Raji (cell line): ENCODE measurements around the gene BEGAIN.

Experiments used
- POLR2A ChIP-seq: IDR thresholded peaks from 2 replicates; pipeline ENCODE4 v1.6.1; 2011; ENCODE audit warnings: low read depth, low read length, control low read depth; ENCODE audit not compliant: insufficient read depth

BEGAIN gene

DNA sequence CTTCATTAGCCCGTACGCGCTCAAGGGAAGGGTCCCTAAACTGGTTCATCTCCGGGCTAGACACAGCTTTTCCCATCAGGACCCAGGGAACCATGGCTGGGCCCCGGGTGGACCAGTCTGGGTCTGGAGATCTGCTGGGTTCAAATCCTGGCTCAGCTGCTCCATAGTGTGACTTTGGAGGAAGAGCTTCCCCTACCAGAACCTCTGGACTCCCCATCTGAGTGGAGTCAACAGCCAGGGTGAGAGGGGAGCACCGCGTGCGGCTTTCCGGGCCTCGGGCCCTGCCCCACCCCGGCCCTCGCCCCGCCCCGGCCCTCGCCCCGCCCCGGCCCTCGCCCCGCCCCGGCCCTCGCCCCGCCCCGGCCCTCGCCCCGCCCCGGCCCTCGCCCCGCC is 41.2 kb downstream of the BEGAIN start:
- TF ChIP-seq POLR2A, result no peak

DNA sequence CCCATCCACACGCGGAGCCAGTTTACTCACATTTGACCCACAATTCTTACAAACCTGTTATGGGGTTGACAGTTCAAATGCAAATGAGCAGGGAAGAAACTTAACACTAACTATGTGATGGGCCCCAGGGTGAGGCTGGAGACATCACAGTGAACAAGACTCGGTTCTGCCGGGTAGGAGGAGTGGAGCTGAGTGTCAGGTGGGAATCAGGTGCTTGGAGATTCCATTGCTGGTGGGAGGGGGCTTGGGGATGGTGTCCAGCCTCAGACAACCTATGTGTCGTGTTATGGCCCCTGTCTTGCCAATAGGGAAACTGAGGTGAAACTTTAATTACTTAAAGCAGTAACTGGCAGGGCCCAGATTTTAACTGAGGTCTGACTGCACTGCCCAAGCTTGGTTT is 41.9 kb downstream of the BEGAIN start:
- no peak for TF ChIP-seq POLR2A

DNA sequence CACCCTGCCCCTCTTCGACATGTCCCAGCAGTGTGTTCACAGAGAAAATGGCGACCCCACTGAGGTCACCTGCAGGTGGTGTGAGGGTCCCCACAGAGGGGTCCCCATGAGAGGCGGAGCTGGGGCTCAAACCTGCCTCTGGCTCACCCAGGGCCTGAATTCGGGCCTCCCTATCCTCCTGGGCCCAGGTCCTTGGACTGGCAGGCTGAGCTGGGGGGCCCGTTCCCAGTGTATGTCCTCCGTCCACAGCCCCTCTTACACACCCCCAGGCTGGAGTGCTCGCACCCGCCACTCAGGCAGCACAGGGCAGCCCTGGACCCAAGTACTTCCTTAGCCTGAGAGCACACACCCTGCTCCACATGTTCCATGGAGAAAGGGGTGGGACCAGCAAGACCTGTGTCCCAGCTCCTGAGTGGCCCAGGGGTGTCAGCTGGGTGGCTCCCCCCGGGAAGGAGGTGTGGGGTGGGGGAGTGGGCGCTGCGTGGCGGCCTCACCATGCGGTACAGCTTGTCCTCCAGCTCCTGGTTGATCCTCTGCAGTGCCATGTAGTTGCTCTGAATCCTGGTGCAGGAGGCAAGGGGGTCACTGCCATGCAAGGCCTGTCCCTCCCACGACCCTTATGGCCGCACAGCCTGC is 42.6 kb downstream of the BEGAIN start:
- no peak for TF ChIP-seq POLR2A

DNA sequence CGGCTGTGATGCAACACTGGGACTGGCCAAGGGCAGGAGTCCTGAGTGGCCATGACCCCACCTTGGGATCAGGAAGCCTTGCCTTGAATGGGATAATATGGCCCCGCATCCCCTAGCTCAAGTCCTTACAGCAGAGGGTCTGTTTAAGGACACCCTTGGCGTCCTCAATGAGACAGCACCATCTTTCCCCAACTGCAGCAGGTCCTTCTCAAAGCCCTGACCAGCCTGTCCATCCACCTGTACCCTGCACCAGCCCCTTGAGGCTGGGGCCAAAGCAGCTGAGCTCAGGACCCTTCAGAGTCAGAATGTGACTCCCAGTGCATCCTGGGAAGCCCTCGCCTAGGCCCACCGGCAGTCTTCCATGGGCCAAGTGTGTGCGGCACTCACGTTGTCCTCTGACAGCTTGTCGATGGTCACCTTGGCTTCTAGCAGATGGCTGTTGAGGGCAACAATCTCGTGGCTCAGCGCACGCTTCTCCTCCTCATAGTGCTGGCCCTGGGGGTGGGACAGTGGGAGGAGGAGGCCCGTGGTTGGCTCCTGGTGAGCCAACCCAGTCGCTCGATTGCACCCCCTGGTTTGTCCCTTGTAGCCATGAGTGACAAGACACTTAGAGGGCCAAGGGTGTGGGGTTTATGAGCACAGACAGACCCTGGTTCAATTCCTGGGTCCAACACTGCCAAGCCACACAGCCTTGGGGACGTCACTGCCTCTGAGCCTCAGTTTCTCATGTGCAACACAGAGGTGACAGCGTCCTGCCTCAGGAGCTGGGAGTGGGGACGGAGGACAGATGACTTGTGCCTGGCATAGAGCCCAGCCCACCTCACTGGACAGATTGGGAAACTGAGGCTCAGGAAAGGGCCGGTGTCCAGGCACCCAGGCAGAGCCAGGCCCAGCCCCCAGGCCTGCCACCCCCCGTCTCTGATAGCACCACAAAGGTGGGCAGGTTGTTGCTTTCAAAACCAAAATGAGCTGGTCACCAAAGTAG is 43.5 kb downstream of the BEGAIN start:
- no peak for TF ChIP-seq POLR2A

DNA sequence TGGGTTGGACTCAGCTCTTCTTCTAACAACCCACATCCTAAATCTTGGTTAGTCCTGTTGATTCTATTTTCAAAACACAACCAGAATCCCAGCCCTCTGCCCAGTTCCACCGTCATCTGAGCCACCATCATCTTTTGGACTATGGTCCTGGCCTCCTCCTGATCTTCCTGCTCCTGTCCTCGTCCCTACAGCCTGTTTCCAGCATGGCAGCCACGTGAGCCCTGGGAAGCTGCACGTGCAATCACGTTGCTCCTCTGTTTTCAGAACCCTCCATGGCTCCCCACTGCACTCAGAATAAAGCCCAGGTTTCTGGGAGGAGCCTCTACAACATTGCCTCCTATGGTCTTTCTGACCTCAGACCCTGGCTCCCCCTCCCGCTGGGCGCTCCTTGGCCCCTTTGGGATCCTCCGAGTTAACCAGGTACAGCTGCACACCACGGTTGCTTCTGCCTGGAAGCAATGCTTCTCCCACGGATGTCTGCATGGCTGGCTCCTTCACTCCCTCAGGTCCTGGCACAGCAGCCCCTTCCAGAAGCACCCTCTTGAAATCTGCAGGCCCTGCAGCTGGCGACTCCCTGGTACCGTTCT is 44.5 kb downstream of the BEGAIN start:
- no peak for TF ChIP-seq POLR2A

DNA sequence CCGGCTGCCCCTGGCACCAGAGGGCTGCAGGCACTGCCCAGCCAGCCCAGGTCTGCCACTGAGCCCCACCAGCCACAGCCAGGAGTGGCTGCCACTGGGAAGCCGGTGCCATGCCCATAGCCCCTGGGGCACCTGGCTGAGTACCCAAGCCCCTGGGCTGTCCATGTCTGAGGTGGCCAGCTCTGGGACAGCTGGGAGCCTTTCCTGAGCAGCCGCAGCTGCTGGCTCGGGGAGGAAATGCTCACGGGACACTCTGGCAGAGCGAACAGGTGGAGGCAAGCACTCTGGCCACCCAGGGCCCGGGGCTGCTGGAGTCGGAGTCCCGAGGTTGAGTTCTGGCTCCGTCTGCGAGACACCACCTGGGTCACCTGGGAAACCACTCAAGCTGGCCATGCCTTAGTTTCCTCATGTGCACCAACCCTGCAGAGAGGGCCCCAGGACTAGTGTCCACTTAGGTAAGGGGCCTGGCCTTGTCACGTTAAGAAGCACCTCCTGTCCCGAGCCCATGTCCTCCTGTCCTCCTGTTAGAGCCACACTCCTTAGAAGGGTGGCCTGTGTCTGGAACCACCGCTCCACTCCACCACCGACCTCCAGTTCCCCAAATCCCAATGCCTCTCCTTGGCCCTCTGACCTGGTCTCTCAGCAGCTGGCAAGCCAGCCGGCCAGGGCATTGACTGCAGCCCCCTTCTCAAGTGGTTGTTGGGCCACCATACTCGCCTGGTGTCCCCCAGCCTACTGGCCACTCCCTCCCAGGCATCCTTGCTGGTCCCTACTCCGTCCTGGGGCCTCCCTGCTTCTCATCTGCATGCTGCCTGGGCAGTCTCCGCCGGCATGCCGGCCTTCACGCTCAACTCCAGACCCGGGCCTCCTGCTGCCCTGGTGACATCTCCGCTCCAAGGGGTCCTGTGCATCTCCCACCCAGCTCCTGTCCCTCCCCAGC is 45.3 kb downstream of the BEGAIN start:
- TF ChIP-seq POLR2A, result no peak

DNA sequence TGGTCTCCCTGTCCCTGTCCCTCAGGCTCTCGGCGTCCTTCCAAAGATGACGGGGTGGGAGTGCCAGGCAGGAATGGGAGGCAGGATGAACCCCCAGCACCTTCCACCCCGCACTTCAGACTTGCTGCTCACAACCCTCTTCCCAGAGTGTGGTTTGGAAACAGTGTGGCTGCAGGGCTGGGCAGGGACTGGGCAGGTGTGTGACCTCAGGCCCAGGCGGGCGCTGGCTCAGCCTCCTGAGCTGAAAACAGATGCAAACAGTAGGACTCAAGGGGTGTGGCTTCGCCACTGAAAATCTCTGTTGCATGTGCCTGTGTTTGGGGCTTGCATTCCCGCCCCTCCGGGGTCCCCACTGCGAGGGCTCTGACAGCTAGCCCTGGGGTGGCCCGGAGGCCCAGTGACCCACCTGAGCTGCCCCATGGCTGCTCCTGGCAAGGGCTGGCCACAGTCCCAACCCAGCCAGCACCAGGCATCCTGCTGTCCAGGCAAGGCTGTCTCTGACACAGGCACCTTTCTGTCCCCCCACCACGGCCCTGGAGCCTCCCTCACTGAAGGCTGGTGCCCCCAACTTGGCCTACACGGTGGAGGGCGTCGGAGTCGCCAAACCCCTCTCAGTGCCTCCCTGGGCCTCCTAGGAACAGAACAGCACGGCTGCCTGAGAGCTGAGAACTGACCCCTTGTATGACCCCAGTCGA is 46.1 kb downstream of the BEGAIN start:
- no peak for TF ChIP-seq POLR2A

DNA sequence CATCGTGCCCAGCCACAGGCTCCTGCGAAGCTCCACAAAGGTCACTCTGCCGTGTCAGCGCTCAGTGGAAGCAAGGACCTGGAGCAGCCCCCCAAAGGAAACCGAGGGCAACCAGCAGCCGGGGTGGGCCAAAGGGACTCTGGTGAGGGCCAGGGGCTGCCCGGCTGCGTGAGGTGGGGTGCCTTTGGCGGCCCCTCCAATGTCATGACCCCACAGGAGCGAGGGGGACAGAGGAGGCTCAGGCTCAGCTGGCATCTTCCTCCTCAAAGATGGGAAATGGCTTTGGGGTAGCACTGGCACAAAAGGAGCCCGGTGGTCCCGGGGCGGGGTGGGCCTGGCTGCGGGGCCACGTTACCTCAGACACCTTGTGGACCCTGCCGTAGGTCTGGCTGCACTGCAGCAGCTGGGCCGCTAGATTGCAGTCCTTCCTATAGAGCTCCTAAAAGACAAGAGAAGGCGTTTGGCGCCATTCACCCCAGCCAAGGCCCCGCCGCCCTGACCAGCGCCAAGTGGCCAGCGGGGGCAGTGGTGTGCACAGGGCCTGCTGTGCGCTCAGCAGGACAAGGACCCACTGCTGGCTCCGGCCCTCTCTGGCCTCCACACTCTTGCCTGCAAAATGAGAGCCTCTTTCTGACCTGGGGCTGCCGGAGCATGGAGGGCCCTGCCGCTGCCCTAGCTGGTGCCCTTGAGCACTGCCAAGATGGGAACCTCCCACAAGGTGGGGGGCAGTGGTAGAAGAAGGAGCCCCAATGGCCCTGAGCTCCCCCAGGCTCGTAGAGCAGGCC is 46.9 kb downstream of the BEGAIN start:
- TF ChIP-seq POLR2A, result no peak

DNA sequence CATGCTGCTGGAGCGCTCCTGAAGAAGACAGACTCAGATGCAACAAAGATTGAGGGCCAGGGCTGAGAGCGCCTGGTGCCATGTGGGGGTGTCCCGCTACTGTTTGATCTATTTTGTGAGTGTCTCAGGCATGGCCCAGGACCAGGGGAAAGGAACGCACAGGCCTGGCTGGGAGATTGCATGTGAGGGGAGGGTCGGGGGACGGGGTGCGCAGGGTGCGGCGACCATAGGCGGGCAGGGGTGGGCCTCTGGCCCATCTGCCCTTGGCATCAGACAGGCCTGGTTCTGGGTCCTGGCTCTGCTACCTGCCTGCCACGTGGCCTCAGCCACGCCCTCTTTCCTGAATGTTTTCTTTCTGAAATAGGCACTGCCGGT is 47.5 kb downstream of the BEGAIN start:
- TF ChIP-seq POLR2A, result no peak

DNA sequence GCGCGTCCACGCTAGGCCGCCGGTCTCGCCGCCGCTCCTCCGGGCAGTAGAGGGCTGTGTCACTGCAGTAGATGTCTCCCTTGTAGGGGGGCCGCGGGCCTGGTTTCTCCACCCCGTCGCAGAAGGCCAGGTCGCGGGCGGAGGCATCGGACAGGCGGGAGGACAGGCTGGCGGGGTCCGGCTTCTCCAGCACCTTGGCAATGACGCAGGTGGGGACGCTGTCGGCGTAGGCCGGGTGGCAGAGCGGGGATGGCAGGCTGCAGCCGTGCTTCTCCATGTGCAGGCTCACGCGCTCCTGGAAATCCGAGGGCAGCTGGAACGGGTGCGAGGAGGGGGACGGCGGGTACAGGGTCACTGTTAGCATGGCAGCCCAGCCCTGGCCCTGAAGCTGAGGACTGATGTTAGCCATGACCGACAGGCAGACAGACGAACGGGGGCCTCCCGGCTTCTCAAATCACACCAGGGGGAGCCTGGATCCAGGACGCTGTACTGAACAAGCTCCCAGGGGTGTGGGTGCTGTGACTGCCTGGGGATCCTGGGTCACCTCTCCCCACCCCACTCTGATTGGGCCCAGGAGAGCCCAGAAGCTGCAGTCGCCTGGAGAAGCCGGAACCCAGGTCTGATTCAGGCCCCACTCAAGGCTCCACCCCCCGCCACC is 48.1 kb downstream of the BEGAIN start:
- TF ChIP-seq POLR2A, result no peak

DNA sequence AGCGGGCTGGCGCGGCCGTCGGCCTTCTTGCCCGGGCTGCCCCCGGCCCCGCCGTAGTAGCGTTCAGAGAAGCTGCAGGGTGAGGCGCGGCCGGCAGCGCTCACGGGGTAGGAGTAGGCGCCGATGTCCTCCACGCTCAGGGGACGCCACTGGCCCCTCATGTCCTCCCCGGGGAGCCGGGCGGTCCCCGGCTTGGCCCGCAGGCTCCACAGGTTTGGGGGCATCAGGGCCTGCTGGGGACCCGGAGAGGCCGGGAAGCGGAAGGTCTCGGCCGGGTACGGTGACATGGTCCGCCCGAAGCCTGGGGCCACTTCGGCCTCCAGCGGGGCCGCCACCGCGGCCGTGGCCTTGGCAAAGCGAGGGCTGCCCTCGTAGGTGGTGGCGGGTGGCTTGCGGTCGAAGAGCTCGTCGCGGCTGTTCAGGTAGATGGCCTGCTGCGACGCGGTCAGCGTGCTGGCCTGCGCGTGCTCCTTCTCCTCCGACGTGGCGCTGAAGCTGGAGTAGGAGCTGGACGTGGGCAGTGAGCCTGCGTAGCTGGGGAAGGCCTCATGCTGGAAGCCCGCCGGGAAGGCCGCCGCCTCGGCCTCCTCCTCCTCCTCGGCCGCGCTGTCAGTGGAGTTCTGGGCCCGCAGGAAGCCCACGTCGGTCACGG is 48.7 kb downstream of the BEGAIN start:
- TF ChIP-seq POLR2A, result no peak
